Effector memory CD4-positive, alpha-beta T cell (primary cell): Measurements from ENCODE around the gene NCBP3.
A peak's percentile ranks its signal among the peaks of the same experiment; 100 is the strongest.

Experiments used
- DNase-seq, 3 donors: peaks; one replicate each; pipeline ENCODE4 v3.0.0-alpha.2; 2020
- H3K27ac ChIP-seq: 2 replicates; pipeline ENCODE4 v1.7.0; 2013; ENCODE audit warnings: mild to moderate bottlenecking, low read length, moderate library complexity; ENCODE audit not compliant: insufficient read depth, poor library complexity, severe bottlenecking
- H3K27me3 ChIP-seq: replicated peaks from 2 replicates; pipeline ENCODE4 v1.7.0; 2013; ENCODE audit warnings: mild to moderate bottlenecking, low read length; ENCODE audit not compliant: insufficient read depth, control insufficient read depth, poor library complexity, severe bottlenecking
- H3K36me3 ChIP-seq: 2 replicates; pipeline ENCODE4 v1.7.0; 2013; ENCODE audit warnings: mild to moderate bottlenecking, low read length, moderate library complexity; ENCODE audit not compliant: control insufficient read depth, insufficient read depth
- H3K4me1 ChIP-seq: 2 replicates; pipeline ENCODE4 v1.7.0; 2013; ENCODE audit warnings: low read length, mild to moderate bottlenecking; ENCODE audit not compliant: control insufficient read depth, insufficient read depth, poor library complexity, severe bottlenecking
- H3K4me3 ChIP-seq: 2 replicates; pipeline ENCODE4 v1.7.0; 2013; ENCODE audit warnings: low read length, low read depth, mild to moderate bottlenecking; ENCODE audit not compliant: insufficient read depth, poor library complexity, severe bottlenecking
- H3K9me3 ChIP-seq: 2 replicates; pipeline ENCODE4 v1.7.0; 2013; ENCODE audit warnings: mild to moderate bottlenecking, low read length, moderate library complexity; ENCODE audit not compliant: control insufficient read depth

The NCBP3 gene

DNA sequence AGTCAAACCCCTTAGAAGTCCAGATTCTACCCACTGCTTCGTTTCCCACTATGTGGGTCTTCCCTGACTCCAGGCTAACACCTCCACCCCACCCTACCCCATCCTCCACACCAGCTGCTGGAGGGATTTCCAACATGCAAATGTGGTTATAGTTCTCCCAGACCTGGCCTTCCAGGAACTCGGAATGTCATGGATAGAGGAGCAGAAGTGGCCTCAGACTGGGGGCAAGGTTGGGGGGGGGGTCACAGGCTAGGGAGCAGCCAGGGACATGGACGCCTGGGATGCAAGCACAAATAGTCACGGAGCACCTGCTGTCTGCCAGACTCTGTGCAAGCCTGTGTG lies 44.8 kb upstream of the NCBP3 start:
- no peak for DNase-seq
- Histone ChIP-seq H3K36me3 (no peaks in the 10 kb centered on the region), H3K4me3 (no peak overlapping the region), H3K27me3 (no peaks in the 10 kb centered on the region), H3K9me3 (no peaks in the 10 kb centered on the region), H3K27ac (no peak overlapping the region), H3K4me1 (peaks cover 42% of the 10 kb centered on the region)

DNA sequence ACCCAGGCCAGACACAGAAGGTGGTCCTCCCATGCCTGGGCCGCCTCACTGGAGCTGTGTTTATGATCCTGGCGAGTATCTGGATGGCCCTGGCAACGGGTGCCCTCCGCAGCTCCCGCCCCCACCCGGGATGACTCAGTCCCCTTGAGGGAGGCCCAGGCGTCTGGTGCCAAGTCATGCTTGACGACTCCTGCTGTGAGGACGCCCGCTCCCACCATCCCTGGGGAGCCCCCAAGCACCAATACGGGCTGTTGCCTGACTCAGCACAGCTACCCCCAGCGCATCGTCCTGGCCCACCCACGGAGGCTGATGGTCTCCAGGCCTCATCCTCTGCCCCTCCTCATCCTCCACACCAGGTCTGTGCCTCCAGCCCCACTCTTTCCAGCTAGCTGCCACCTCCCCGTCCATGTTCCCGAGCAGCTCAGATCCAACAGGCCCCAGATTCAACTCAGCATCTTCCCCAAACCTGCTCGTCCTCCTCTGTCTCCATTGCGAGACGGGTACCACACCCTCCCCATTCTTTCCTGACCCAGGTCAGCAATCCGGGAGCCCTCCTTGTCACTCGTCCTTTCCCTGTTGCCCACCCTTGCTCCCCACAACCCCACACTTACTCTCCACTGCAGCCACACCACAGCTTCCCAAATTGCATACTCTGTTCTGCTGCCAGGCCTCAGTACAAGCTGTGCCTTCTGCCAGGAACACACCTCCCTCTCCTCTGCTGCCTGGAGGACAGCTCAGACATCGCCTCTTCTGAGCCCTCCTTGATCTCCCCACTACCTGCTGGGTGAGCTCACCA lies 44.2 kb upstream of the NCBP3 start:
- Histone ChIP-seq H3K4me3 (no peak overlapping the region), H3K9me3 (no peaks in the 10 kb centered on the region), H3K27me3 (no peaks in the 10 kb centered on the region), H3K27ac (no peak overlapping the region), H3K4me1 (peaks cover 42% of the 10 kb centered on the region), H3K36me3 (no peaks in the 10 kb centered on the region)
- DNase-seq, result no peak

- H3K36me3 ChIP-seq, result no peaks in the 10 kb centered on the region
- no peak overlapping the region for H3K27ac ChIP-seq
- H3K27me3 ChIP-seq, result no peaks in the 10 kb centered on the region
- H3K4me3 ChIP-seq, result no peak overlapping the region
- no peak for DNase-seq
- no peaks in the 10 kb centered on the region for H3K9me3 ChIP-seq
- peaks cover 42% of the 10 kb centered on the region for H3K4me1 ChIP-seq
Observed at GRCh38 chr17:3889325-3890012, 43.4 kb upstream of the NCBP3 start.

GRCh38 chr17:3888343-3889171 lies 42.5 kb upstream of the NCBP3 start:
- H3K36me3 ChIP-seq, result no peaks in the 10 kb centered on the region
- peaks cover 36% of the 10 kb centered on the region for H3K4me1 ChIP-seq
- no peaks in the 10 kb centered on the region for H3K27me3 ChIP-seq
- no peak overlapping the region for H3K4me3 ChIP-seq
- peak overlapping the region; percentile 25 for H3K27ac ChIP-seq
- DNase-seq, result no peak
- H3K9me3 ChIP-seq, result no peaks in the 10 kb centered on the region

- DNase-seq, result no peak
- Histone ChIP-seq H3K27ac (peak overlapping the region; percentile 25), H3K9me3 (no peaks in the 10 kb centered on the region), H3K36me3 (peaks cover 5% of the 10 kb centered on the region), H3K4me3 (no peak overlapping the region), H3K4me1 (peaks cover 32% of the 10 kb centered on the region), H3K27me3 (no peaks in the 10 kb centered on the region)
Observed at GRCh38 chr17:3887804-3888203, 41.8 kb upstream of the NCBP3 start.

- peaks cover 5% of the 10 kb centered on the region for H3K36me3 ChIP-seq
- H3K27ac ChIP-seq, result no peak overlapping the region
- no peaks in the 10 kb centered on the region for H3K27me3 ChIP-seq
- H3K9me3 ChIP-seq, result no peaks in the 10 kb centered on the region
- peaks cover 30% of the 10 kb centered on the region for H3K4me1 ChIP-seq
- peak overlapping the region; percentile 26 for H3K4me3 ChIP-seq
- no peak for DNase-seq
Observed at GRCh38 chr17:3887394-3887793, 41.3 kb upstream of the NCBP3 start.

- Histone ChIP-seq H3K4me3 (peak overlapping the region; percentile 26), H3K27me3 (no peaks in the 10 kb centered on the region), H3K36me3 (peaks cover 5% of the 10 kb centered on the region), H3K4me1 (peaks cover 24% of the 10 kb centered on the region), H3K27ac (no peak overlapping the region), H3K9me3 (no peaks in the 10 kb centered on the region)
- DNase-seq, result no peak
Observed at GRCh38 chr17:3886776-3887175, 40.7 kb upstream of the NCBP3 start.

- H3K27me3 ChIP-seq, result no peaks in the 10 kb centered on the region
- no peak overlapping the region for H3K4me3 ChIP-seq
- H3K36me3 ChIP-seq, result peaks cover 5% of the 10 kb centered on the region
- peaks cover 20% of the 10 kb centered on the region for H3K4me1 ChIP-seq
- H3K9me3 ChIP-seq, result no peaks in the 10 kb centered on the region
- H3K27ac ChIP-seq, result no peak overlapping the region
- no peak for DNase-seq
Observed at GRCh38 chr17:3885970-3886369, 39.9 kb upstream of the NCBP3 start.

GRCh38 chr17:3885271-3885670 lies 39.2 kb upstream of the NCBP3 start:
- H3K4me1 ChIP-seq, result peaks cover 20% of the 10 kb centered on the region

DNA sequence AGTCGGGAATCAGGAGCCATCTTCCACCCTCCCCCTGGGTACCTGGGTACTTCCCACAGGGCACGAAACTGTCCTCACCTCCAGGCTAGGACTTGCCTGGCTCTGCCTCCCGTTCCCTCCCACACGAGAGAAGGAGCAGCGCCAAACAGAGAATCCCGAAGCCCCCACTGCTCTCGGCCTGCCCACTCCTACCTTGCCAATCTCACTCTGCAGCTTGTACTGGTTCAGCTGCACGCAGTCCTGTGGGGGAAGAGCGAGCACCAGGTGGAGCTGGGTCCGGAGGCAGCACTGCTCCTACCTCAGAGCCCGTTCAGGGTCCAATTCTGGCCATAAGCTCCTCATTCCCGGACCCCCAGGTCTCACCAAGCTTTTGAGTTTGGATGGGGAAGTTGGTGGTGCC lies 38.1 kb upstream of the NCBP3 start:
- DNase-seq, result no peak
- Histone ChIP-seq H3K9me3 (no peaks in the 10 kb centered on the region), H3K4me3 (no peak overlapping the region), H3K27me3 (no peaks in the 10 kb centered on the region), H3K36me3 (peaks cover 5% of the 10 kb centered on the region), H3K27ac (no peak overlapping the region), H3K4me1 (peaks cover 20% of the 10 kb centered on the region)

More at GRCh38 chr17:3885271-3885670, 39.2 kb upstream of the NCBP3 start:
- Histone ChIP-seq H3K27ac (no peak overlapping the region), H3K27me3 (no peaks in the 10 kb centered on the region), H3K9me3 (no peaks in the 10 kb centered on the region), H3K4me3 (no peak overlapping the region), H3K36me3 (peaks cover 5% of the 10 kb centered on the region)
- DNase-seq, result no peak
